Measurements from ENCODE around the gene FSHR.

DNA sequence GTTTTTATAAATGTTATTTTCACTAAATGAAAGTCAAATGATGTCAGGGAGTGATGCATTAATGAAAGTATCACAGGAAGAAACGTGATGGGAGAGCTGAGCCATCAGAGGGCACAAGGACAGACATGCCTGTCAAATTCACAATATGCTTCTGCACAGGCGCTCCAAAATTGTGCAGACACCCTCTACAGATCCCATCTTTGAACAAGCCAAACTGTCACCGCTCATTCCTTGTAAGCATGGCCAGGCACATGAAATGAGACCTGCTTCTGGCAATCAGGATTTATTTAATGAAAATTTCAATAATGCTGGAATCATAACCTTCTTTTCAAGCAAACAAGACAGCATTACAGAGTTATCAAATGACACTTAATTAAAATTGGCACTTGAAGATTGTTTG lies 20.4 kb upstream of the FSHR start:
- TF ChIP-seq POLR2A (IDR thresholded peaks at IDR 0.05), result no peak
- TF ChIP-seq, protein P1, sequence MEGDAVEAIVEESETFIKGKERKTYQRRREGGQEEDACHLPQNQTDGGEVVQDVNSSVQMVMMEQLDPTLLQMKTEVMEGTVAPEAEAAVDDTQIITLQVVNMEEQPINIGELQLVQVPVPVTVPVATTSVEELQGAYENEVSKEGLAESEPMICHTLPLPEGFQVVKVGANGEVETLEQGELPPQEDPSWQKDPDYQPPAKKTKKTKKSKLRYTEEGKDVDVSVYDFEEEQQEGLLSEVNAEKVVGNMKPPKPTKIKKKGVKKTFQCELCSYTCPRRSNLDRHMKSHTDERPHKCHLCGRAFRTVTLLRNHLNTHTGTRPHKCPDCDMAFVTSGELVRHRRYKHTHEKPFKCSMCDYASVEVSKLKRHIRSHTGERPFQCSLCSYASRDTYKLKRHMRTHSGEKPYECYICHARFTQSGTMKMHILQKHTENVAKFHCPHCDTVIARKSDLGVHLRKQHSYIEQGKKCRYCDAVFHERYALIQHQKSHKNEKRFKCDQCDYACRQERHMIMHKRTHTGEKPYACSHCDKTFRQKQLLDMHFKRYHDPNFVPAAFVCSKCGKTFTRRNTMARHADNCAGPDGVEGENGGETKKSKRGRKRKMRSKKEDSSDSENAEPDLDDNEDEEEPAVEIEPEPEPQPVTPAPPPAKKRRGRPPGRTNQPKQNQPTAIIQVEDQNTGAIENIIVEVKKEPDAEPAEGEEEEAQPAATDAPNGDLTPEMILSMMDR (IDR thresholded peaks at IDR 0.05), result no peak

All from prostate gland (tissue), 2 donors.